ENCODE results near the gene FRYL.
"Not testable (repeated sequence)": the region's sequence is repeated elsewhere in the genome, so short reads cannot be mapped to it uniquely, and the experiment has no call there.

Gene FRYL

GRCh38 chr4:48779998-48780864 lies at the start of gene FRYL:
Gene FRYL, minus strand, starts transcription at chr4:48780279. Its CDS starts 145,869 bp downstream, at chr4:48634410.
- peak; percentile 94 for FAIRE-seq
- peak; percentile 99 for DNase-seq (ENCODE audit: low spot score)

GRCh38 chr4:48827622-48828021 lies 47.5 kb upstream of the FRYL start:
- DNase-seq (ENCODE audit: low spot score) (no peak), FAIRE-seq (no peak)

- not testable (repeated sequence) for FAIRE-seq; DNase-seq (ENCODE audit: low spot score)
These were observed 41.4 kb upstream of the FRYL start for GRCh38 chr4:48821431-48821830.

- no peak for FAIRE-seq
These were observed 36.9 kb upstream of the FRYL start for GRCh38 chr4:48816971-48817370.

GRCh38 chr4:48816297-48816696 lies 36.2 kb upstream of the FRYL start:
- FAIRE-seq; DNase-seq (ENCODE audit: low spot score): not testable (repeated sequence)

More at GRCh38 chr4:48816971-48817370, 36.9 kb upstream of the FRYL start:
- DNase-seq (ENCODE audit: low spot score) = no peak

GRCh38 chr4:48815483-48815882 lies 35.4 kb upstream of the FRYL start:
- no peak for DNase-seq (ENCODE audit: low spot score)
- no peak for FAIRE-seq

- DNase-seq (ENCODE audit: low spot score) (no peak), FAIRE-seq (no peak)
These were observed 33.9 kb upstream of the FRYL start for GRCh38 chr4:48813964-48814363.

- no peak for DNase-seq (ENCODE audit: low spot score)
- no peak for FAIRE-seq
These were observed 32.8 kb upstream of the FRYL start for GRCh38 chr4:48812866-48813265.

GRCh38 chr4:48804584-48805301 lies 24.7 kb upstream of the FRYL start:
- FAIRE-seq (no peak), DNase-seq (ENCODE audit: low spot score) (no peak)

GRCh38 chr4:48801016-48801715 lies 21.1 kb upstream of the FRYL start:
- FAIRE-seq = no peak
- no peak for DNase-seq (ENCODE audit: low spot score)

- DNase-seq (ENCODE audit: low spot score); FAIRE-seq: not testable (repeated sequence)
These were observed 20.1 kb upstream of the FRYL start for GRCh38 chr4:48800155-48800554.

GRCh38 chr4:48799157-48799556 lies 19.1 kb upstream of the FRYL start:
- no peak for FAIRE-seq

GRCh38 chr4:48798117-48798516 lies 18.0 kb upstream of the FRYL start:
- DNase-seq (ENCODE audit: low spot score) (no peak), FAIRE-seq (no peak)

More at GRCh38 chr4:48799157-48799556, 19.1 kb upstream of the FRYL start:
- DNase-seq (ENCODE audit: low spot score) = no peak

GRCh38 chr4:48796927-48797679 lies 17.0 kb upstream of the FRYL start:
- FAIRE-seq (no peak), DNase-seq (ENCODE audit: low spot score) (no peak)

GRCh38 chr4:48796191-48796926 lies 16.3 kb upstream of the FRYL start:
- DNase-seq (ENCODE audit: low spot score) (no peak), FAIRE-seq (no peak)

- DNase-seq (ENCODE audit: low spot score) (no peak), FAIRE-seq (no peak)
These were observed 15.0 kb upstream of the FRYL start for GRCh38 chr4:48795108-48795507.

GRCh38 chr4:48792348-48793006 lies 12.4 kb upstream of the FRYL start:
- DNase-seq (ENCODE audit: low spot score) (no peak), FAIRE-seq (no peak)

GRCh38 chr4:48791313-48791712 lies 11.2 kb upstream of the FRYL start:
- no peak for FAIRE-seq
- no peak for DNase-seq (ENCODE audit: low spot score)

GRCh38 chr4:48790561-48790960 lies 10.5 kb upstream of the FRYL start:
- DNase-seq (ENCODE audit: low spot score) = no peak
- no peak for FAIRE-seq

GRCh38 chr4:48787056-48787455 lies 7.0 kb upstream of the FRYL start:
- DNase-seq (ENCODE audit: low spot score) (no peak), FAIRE-seq (no peak)

All from RCC 7860 (cell line).